ELR (cell line): ENCODE results near the gene GNAT3.
A peak's percentile ranks its signal among the peaks of the same experiment; 100 is the strongest.

Experiments used
- DNase-seq: peaks from one replicate; pipeline ENCODE4 v3.0.0-alpha.2; 2015; ENCODE audit warnings: low read depth

GNAT3 gene

GRCh38 chr7:80463272-80463920 lies 48.5 kb downstream of the GNAT3 start:
- peak; percentile 54 for DNase-seq

GRCh38 chr7:80460857-80461256 lies 51.0 kb downstream of the GNAT3 start:
- no peak for DNase-seq

- DNase-seq, result no peak
These were observed 51.9 kb downstream of the GNAT3 start for GRCh38 chr7:80459776-80460510.

GRCh38 chr7:80458822-80459725 lies 52.8 kb downstream of the GNAT3 start:
- no peak for DNase-seq

- peak; percentile 54 for DNase-seq
These were observed 58.0 kb downstream of the GNAT3 start for GRCh38 chr7:80453699-80454340.

GRCh38 chr7:80450621-80451308 lies 61.1 kb downstream of the GNAT3 start:
- DNase-seq, result peak; percentile 29

GRCh38 chr7:80449836-80450235 lies 62.0 kb downstream of the GNAT3 start:
- no peak for DNase-seq

GRCh38 chr7:80445351-80445750 lies 66.5 kb downstream of the GNAT3 start:
- DNase-seq, result no peak

- no peak for DNase-seq
These were observed 67.1 kb downstream of the GNAT3 start for GRCh38 chr7:80444811-80445210.

- DNase-seq, result no peak
These were observed 68.5 kb downstream of the GNAT3 start for GRCh38 chr7:80443325-80443724.

- peak; percentile 2 for DNase-seq
These were observed 71.0 kb downstream of the GNAT3 start for GRCh38 chr7:80440883-80441282.

- DNase-seq, result peak; percentile 58
These were observed 71.7 kb downstream of the GNAT3 start for GRCh38 chr7:80439894-80440821.

- DNase-seq, result no peak
These were observed 76.3 kb downstream of the GNAT3 start for GRCh38 chr7:80435521-80435920.

- no peak for DNase-seq
These were observed 77.8 kb downstream of the GNAT3 start for GRCh38 chr7:80434047-80434446.

GRCh38 chr7:80432166-80432565 lies 79.7 kb downstream of the GNAT3 start:
- peak; percentile 34 for DNase-seq

GRCh38 chr7:80429181-80429580 lies 82.7 kb downstream of the GNAT3 start:
- DNase-seq, result no peak

- peak; percentile 65 for DNase-seq
These were observed 83.5 kb downstream of the GNAT3 start for GRCh38 chr7:80428161-80429054.

- no peak for DNase-seq
These were observed 84.6 kb downstream of the GNAT3 start for GRCh38 chr7:80427218-80427617.

GRCh38 chr7:80420876-80421275 lies 91.0 kb downstream of the GNAT3 start:
- no peak for DNase-seq
